Activated T-helper 9 cell treated with anti-CD3 and anti-CD28 coated beads, Interleukin-2, amount 50 U/mL, for 16 hours (primary cell): ENCODE results near the gene PDE3A.
"Not testable (repeated sequence)": the region's sequence is repeated elsewhere in the genome, so short reads cannot be mapped to it uniquely, and the experiment has no call there.

ENCODE experiments used
- DNase-seq: peaks from one replicate; pipeline ENCODE4 v3.0.0-alpha.2; 2020; ENCODE audit warnings: low read depth

The PDE3A gene

DNA sequence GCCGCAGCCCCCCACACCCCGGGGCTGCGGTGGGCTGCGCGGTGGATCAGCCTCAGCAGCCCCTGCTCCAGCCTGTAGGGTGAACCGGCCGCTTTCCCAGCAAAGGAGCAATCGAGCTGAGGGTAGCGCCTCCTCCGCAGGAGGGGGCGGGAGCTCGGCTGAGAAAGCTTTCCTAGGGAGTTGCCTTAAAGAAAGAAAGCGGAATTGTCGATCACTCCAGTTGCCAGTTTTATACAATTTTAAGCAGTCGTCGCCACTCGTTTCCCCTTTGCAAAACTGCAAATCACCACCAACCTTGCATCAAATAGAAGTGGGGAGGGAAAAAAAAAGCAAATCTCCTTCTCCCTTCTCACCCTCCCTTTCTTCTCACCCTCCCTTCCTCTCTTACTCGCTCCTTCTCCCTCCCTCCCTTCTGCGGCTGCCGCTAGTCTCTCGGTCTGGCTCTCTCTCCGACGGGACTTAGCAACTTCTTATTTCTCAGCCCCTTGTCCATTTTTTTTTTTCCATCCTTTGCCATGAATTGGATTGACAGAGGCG is at the start of gene PDE3A:
Gene PDE3A (plus strand): TSS at position 424 of the 537 bp plus-strand sequence. CDS start 748 bp downstream, outside the sequence.
- DNase-seq: no peak

DNA sequence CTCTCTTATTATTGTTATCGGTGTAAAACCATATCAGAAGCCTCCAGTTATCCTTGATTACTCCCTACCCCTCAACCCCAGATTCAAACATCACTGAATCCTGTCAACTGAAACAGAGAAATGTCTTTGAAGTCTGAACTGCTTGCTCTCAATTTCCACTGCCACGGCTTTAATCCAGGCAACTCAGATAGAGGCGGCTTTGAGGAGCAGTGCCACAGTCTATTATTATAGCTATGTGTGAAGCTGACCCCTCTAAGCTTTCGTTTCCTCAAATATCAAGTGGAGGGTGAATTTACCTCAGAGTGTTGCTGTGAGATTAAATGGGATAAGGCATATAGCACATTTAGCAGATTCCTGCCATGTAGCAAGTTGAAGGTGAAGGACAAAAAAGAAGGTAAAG is 49.0 kb upstream of the PDE3A start:
- DNase-seq: no peak

DNA sequence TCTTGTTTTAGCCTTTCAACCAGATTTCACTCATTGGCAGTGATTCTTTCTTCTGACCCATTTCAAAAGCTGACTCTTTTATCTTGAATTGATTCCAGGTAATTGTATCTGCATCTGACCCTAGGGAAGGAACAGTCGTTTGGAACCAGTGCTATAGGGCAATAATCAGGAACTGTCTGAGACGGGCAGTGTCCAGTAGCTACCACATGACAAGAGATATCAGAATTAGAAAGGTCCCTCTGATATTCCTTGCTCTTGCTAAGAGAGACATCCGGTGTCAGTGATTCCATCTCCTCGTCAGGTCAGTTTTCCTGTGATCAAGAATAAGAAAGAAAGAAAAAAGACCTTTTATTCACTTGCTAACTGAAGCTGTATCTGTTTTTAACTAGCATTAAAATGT is 47.8 kb upstream of the PDE3A start:
- DNase-seq: no peak

DNA sequence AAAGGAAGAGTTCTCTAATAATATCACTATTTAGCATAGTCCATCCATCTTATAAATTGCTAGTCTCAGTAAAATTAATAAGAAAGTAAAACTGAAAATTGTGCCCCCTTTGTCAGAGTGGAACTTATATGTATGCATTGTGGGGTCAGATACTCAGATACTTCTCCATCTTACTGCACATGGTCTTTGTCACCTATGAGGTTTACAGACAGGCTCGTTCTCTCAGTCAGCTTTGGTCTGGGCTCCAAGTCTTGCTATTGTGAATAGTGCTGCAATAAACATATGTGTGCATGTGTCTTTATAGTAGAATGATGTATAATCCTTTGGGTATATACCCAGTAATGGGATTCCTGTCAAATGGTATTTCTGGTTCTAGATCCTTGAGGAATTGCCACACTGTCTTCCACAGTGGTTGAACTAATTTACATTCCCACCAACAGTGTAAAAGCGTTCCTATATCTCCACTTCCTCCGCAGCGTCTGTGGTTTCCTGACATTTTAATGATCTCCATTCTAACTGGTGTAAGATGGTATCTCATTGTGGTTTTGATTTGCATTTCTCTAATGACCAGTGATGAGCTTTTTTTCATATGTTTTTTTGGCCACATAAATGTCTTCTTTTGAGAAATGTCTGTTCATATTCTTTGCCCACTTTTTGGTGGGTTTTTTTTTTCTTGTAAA is 37.4 kb upstream of the PDE3A start:
- DNase-seq: not testable (repeated sequence)

DNA sequence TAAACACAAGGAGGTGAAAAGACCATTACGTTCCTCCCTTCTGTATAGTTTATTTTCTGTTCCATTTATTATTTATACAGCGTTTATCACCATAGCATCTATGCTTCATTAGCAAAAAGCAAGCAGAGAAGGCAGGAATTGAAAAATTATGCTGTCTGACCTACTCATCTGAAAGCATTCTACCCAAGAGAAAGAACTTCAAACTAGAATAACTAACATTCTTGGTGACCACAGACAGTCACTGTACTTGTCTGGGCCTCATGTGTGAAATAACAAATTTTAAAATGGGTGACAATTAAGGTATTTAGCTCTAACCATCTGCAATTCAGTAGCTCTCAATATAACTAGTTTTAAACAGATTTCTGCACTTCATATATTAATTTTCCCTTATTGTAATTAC is 29.3 kb upstream of the PDE3A start:
- DNase-seq: no peak

DNA sequence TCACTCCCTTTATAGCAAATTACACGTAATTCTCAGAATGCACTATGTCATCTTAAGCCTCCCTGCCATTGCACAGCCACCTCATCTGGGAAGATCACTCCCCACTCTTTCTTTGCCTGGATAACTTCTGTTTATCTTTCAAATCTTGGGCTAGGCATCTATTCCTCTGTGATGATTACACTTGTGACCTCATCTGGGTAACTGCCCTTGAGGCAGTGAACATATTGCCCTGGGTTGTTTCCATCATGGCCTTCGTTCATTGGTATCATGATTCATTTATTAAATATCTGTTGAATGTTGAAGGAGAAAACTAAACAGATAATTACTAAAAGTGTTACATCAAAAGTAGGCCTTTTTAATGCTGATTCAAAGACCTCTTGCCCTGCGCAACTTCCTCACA is 26.2 kb upstream of the PDE3A start:
- DNase-seq: no peak

DNA sequence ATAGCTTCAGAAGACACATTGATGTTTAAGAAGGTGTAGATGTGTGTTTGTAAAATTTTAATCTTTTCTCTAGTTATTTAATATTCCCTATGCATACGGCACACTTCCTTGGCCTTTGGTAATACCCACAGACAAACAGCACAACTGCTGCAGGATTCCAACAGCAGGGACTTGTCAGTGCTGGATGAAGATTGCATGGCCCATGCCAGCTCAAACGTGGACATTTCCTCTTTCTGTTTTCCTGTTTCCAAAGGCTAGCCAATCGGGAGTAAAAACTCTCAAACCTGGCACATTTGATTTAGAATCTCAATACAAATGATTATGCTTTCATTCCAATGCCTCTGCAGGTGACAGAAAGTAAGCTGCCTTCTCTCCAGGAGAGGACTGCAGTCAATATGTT is 22.5 kb upstream of the PDE3A start:
- DNase-seq: no peak

DNA sequence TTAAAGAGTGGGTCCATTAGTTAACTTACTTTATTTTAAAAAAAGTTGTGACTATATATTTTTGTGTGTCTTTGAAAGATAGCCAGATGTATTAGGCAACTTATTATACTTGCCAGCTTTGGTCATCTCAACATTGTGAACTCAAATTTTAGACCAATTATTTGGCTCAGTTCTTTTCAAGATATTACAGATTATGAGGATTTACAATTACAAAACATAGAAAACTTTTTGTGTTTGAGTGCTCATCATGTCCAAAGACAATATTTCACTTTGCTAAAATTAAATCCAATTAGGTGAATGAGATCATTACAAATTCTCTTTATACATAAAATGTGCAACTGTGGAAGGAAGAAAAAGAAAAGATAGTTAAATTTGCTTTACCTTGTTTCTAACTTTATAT is 18.3 kb upstream of the PDE3A start:
- no peak for DNase-seq

DNA sequence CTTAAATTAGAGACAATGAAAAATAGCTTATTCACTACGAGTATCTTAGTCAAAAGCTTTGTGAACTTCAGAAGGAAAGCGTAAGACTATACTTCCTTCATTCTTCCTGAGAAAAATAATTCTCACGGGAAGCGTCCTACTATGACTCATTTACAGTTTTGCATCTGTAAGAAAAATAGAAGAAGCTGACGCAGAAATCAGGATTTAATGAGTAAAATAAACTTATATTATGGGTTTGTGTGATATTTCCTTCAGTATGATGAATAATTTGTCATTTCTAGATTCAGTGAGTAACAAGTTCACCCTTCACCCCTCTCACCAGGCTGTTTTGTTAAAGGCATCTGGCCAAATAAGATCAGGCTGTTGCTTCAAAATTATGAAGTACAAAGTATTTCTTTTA is 17.8 kb upstream of the PDE3A start:
- DNase-seq: no peak

DNA sequence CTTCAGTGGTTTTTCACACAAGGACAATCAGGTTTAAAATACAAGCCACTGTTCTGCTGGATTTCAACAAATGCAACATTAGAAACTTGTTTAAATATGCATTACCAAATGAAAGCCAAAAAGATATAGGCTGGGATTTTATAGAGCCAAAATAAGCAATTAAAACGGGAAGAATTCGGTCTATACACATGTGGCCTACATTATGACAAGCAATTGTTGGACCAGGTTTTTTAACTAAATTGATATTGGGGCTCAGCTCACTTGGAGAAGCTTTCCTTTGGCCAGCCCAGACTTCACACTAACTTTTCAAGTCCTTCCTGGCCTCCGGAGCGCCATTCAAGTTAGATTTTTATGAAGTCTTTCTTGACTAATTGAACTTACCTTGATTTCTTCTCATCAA is 16.9 kb upstream of the PDE3A start:
- no peak for DNase-seq

DNA sequence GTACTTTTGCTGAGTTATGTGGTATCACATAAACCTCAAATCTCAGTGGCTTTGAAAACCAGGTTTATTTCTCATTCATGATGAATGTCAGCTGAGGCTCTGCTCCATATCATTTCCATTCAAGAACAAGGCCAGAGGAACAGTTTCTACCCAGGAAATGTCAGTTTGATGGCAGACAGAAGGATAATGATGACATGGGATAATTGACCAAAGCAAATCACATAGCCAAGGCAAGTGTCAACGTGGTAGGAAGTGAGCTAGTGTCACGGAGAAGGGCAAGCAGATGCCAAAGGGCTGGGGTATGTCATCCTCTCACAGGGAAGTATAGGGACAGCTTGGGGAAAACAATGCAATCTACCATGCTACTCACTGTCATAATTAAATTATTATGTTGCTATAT is 12.3 kb upstream of the PDE3A start:
- no peak for DNase-seq

DNA sequence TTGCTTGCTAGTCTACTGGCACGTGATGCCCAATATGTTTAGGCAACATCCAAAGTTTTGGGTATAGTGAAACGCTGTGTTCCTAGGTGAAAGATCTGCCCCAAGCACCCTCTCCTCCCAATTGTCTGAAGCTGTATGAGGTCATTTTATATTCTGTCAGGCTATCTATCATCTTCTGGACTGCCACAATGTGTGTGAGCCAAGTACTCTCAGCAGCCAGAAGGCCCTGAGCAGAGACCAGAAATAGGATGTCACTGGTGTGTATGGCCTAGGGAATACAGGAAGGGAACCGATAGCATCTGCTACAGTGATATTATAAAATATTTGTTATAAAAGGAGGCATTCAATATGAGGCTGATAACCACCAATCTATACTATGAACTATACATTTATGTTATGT is 7.9 kb upstream of the PDE3A start:
- DNase-seq: no peak

DNA sequence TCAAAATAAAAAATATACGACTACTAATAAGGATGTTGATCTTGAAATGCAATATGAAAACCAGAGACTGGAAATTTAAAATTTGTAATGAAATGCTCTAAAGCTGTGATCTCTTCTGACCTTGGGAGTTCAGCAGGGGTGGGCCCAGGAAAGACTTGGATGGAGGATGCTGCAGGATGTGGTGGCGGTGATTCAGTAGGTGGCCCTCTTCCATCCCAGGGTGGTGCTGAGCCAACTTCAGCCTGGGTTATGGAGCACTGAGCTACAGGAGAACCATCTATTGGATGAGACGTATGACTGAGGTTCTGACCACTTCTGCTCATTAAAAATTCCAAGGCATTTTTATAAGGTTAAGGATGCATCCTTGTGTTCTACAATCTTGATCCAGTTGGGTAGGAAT is 6.9 kb upstream of the PDE3A start:
- no peak for DNase-seq

DNA sequence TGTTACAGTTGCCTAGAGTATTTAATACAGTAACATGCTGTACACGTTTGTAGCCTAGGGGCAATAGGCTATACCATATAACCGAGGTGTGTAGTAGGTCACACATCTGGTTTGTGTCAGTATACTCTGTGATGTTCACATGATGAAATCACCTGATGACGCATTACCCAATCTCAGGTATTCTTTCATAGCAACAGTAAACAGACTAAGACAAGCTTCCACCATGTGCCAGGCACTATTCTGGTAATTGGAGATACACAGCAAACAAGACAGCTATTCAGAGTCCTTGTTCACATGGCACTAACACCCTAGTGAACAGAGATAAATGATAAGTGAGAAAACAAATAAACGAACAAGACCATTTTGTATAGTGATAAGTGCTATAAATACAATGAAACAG is 3.8 kb upstream of the PDE3A start:
- no peak for DNase-seq

DNA sequence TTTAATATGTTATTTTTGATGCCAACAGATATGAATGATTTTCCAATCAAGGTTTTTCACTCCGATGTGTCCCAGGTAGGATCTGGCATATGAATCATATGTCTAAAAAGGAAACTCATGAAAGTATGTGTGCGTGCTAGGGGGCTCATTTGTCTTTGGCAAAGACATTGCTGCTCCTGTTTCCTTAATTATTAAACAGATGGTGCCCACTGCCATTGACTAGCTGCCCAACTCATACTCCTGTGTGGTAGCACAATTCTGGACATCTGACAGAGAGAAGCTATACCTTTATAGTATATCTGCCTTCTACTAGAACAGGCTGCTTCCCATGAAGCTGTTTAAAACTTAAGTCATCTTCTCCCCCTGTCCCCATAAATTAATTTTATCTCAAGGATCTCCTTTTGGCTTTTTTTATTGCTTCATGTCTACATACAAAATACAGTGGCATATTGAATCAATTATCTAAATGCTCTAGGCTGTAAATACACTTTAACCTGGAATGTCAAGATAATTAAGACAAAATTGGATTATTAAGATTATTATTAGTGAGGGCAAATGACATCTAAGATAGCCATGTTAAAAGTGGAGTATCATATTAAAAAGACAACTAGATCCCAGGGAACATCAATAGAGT is 1.4 kb upstream of the PDE3A start:
- no peak for DNase-seq

DNA sequence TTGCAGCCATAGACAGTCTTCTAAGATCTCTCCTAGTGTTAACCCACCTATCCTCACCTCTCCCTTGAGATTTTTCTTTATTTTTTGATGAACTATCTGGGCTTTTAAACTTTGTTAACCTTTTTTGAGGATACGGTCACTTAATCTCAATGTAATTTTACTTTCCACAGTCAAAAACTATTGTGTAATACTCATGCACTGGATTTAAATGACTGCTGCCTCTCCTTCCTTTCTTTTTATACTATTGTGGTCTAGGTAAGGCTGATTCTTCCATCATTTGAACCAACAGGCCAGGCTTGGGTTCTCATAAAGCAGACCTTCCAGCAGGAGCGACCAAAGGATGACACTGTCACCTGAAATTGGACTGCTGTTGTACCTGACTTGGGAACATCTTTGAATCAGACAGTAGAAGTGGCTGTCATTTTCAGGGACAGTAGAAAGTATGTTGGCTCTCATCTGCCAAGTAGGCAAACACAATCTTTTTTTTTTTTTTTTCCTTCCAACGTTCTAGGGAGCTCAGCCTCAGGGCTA is 689 bp upstream of the PDE3A start:
- no peak for DNase-seq

DNA sequence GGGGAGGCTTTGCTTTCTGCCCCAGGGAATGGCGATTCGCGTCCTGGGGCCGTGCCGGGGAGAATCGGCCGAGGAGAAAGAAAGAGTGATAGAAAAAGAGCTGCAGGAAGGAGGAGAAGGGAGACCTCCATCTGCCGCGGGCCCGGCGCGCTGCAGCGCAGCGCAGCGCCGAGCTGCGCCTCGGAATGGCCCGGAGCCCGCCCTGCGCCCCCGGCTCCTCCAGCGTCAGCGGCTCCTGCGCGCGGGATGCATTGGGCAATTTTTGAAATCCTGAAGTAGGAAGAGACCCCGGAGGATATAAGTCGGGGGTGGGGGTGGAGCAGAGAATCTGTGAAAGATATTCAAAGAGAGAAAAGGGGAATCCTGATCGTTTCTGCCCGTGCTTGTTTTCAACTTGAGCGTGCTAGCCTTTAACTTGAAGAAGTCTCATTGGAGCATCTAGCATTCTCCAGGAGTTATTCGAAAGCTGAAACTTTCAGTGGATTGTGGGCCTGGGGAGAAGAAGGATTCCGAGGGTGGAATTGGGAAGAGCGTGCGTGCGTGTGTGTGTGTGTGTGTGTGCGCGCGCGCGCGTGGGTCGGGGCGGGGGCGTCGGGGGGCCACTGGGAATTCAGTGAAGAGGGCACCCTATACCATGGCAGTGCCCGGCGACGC is 441 bp downstream of the PDE3A start:
- DNase-seq: no peak

DNA sequence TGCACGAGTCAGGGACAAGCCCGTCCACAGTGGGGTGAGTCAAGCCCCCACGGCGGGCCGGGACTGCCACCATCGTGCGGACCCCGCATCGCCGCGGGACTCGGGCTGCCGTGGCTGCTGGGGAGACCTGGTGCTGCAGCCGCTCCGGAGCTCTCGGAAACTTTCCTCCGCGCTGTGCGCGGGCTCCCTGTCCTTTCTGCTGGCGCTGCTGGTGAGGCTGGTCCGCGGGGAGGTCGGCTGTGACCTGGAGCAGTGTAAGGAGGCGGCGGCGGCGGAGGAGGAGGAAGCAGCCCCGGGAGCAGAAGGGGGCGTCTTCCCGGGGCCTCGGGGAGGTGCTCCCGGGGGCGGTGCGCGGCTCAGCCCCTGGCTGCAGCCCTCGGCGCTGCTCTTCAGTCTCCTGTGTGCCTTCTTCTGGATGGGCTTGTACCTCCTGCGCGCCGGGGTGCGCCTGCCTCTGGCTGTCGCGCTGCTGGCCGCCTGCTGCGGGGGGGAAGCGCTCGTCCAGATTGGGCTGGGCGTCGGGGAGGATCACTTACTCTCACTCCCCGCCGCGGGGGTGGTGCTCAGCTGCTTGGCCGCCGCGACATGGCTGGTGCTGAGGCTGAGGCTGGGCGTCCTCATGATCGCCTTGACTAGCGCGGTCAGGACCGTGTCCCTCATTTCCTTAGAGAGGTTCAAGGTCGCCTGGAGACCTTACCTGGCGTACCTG is 1.1 kb downstream of the PDE3A start:
- DNase-seq: no peak

DNA sequence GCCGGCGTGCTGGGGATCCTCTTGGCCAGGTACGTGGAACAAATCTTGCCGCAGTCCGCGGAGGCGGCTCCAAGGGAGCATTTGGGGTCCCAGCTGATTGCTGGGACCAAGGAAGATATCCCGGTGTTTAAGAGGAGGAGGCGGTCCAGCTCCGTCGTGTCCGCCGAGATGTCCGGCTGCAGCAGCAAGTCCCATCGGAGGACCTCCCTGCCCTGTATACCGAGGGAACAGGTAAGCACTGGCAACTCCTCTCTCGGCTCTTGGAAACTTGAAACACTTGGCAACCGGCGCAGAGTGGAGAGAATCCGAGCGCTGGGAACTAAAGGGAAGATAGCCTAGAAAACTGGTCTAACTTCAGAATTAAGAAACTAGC is 1.7 kb downstream of the PDE3A start:
- no peak for DNase-seq

DNA sequence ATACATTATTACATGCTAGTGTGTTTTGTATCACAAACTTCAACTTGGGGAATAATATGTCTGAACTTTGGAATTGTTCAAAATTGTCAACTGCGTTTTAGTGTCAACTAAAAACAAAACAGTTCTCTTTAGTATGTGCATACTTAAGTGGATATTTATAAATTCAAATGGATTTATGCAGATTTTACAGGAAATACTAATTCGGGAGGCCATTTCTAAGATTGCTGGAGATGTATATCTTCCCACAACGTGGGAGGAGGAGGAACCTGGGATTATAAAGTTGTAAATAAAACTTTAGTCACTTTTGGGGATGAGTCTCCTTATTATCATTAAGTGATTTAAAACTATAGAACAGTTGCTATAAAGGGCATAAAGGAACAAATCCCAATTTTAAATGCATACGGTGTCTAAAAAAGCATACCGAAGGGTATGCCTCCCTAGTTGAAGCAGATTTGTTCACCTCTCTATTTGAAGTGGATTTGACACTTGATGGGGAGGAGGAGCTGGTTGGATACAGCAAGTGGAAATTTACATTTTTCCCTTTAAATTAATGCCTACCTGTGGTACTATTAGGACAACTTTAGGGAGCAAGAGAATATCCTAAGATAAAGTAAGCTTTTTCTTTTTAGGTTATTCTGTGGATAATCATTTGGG is 2.7 kb downstream of the PDE3A start:
- DNase-seq: no peak

DNA sequence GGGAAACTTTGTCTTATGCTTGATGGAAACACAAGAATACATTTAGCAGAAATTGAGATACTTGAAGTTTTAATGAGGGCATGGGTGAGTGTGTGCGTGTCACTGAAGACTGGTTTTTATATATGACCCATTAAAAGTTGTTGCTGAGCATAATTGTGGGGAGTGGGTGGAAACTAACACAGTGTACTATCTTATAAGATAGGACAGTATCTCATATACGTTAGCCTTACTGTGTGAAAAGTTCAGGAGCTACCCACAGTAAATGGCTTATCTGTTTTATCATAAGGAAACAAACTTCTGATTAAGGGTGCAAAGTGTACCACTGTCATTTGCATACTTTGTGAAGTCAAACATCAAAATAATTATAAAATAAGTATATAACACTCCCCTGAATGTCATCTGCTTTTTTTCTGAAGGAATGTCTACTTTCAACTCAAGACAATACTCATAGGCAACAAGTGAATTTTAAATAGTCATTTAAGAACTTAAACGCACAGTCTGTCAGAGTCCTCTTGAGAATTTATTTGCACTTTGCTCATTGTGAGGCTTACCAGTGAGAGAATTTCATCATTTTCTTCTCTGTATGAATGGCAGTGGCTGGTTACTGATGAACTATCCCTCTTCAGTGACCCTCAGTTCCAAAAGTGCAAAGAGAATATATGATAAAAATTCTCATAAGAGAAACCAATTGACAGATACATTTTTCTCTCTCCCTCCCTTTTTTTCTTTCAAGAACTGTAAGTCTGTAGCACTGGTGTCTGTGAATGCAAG is 4.2 kb downstream of the PDE3A start:
- DNase-seq: no peak
